GM21786 (cell line): ENCODE data around the gene DUSP11.
"Not testable (repeated sequence)": the region's sequence is repeated elsewhere in the genome, so short reads cannot be mapped to it uniquely, and the experiment has no call there.

ENCODE experiments used
- ATAC-seq: cut with Tn5 transposase; IDR thresholded peaks from one replicate; pipeline ENCODE4 v1.9.1; 2021; ENCODE audit not compliant: unreplicated experiment

Gene DUSP11

GRCh38 chr2:73718851-73719621, 60.9 kb downstream of the DUSP11 start:
- no peak for ATAC-seq

GRCh38 chr2:73718421-73718820, 61.5 kb downstream of the DUSP11 start:
- ATAC-seq, result no peak

GRCh38 chr2:73717695-73718094, 62.2 kb downstream of the DUSP11 start:
- ATAC-seq, result not testable (repeated sequence)

GRCh38 chr2:73717251-73717606, 62.7 kb downstream of the DUSP11 start:
- no peak for ATAC-seq

- ATAC-seq, result no peak
Observed at GRCh38 chr2:73716543-73717250, 63.2 kb downstream of the DUSP11 start.

- ATAC-seq, result no peak
Observed at GRCh38 chr2:73714091-73714490, 65.8 kb downstream of the DUSP11 start.
